B cell (primary cell): ENCODE measurements around the gene PAWR. TPM values are rescaled to one million over a fixed set of nuclear protein-coding genes. Genes with fewer than 3 reads are reported as not detected.

ENCODE experiments used
- ATAC-seq: fragments of 200-7000 bp; cut with Tn5 transposase; one replicate; pipeline ENCODE4 v1.10.0; 2021; ENCODE audit warnings: low read depth, mild to moderate bottlenecking, moderate number of reproducible peaks, moderate library complexity
- CTCF ChIA-PET: fragments of 350-600 bp; sonication (Branson Sonifier 250); formaldehyde crosslinking; loops from one replicate; lab custom pipeline; 2021; ENCODE audit warnings: antibody characterized with exemption, inconsistent platforms; lab: Charles Lee
- POLR2A ChIA-PET: fragments of 350-600 bp; sonication (Branson Sonifier 250); formaldehyde crosslinking; loops from one replicate; lab custom pipeline; 2021; ENCODE audit warnings: antibody characterized with exemption; lab: Charles Lee
- DNase-seq: peaks from one replicate; pipeline ENCODE4 v3.0.0; 2013
- H2AFZ ChIP-seq: 2 replicates; pipeline ENCODE4 v1.6.1; 2012; ENCODE audit warnings: mild to moderate bottlenecking, low read depth, low read length; ENCODE audit not compliant: insufficient read depth, poor library complexity, severe bottlenecking
- H3K27ac ChIP-seq, 2 donors: 1 replicate in 1 of 2; 2 replicates in 1 of 2; pipeline ENCODE4 v1.5.1; 2012 to 2013; ENCODE audit warnings: low read length in 2 of 2, mild to moderate bottlenecking in 2 of 2, moderate library complexity in 1 of 2
- H3K27me3 ChIP-seq, 4 experiments: fragments of 200-600 bp in 1 of 4; sonication (generic) in 1 of 4; replicated peaks in 1 of 4; 1 replicate in 2 of 4; 2 replicates in 2 of 4; pipeline versions ENCODE4 v1.6.1 to v1.7.0; 2013 to 2016; ENCODE audit warnings: low read length in 3 of 4, mild to moderate bottlenecking in 2 of 4, mixed read lengths in 1 of 4, moderate library complexity in 1 of 4; ENCODE audit not compliant: insufficient read depth in 4 of 4, control insufficient read depth in 3 of 4; ENCODE audit errors: control extremely low read depth in 1 of 4
- H3K36me3 ChIP-seq, 2 experiments: replicated peaks in 1 of 2; 1 replicate in 1 of 2; 2 replicates in 1 of 2; pipeline versions ENCODE4 v1.6.1 to v1.7.1; 2013; ENCODE audit warnings: low read length in 1 of 2; ENCODE audit not compliant: insufficient read depth in 2 of 2, control insufficient read depth in 1 of 2; ENCODE audit errors: control extremely low read depth in 1 of 2, extremely low read depth in 1 of 2
- H3K4me1 ChIP-seq, 2 donors: fragments of 200-600 bp in 1 of 2; sonication (generic) in 1 of 2; 1 replicate in 1 of 2; 2 replicates in 1 of 2; pipeline versions ENCODE4 v1.5.1 to v1.6.1; 2013 to 2017; ENCODE audit warnings: low read length in 2 of 2; ENCODE audit not compliant: control insufficient read depth in 2 of 2, insufficient read depth in 2 of 2
- H3K4me2 ChIP-seq: replicated peaks from 2 replicates; pipeline ENCODE3; 2012; ENCODE audit warnings: mild to moderate bottlenecking, low read depth, low read length; ENCODE audit not compliant: poor library complexity, severe bottlenecking
- H3K4me3 ChIP-seq, 5 experiments: fragments of 200-600 bp in 1 of 5; sonication (generic) in 1 of 5; 1 replicate in 3 of 5; 2 replicates in 2 of 5; pipeline versions ENCODE4 v1.5.1 to v1.7.0; 2011 to 2016; ENCODE audit warnings: low read length in 4 of 5, mild to moderate bottlenecking in 4 of 5, low read depth in 2 of 5, control low read depth in 1 of 5, moderate library complexity in 1 of 5; ENCODE audit not compliant: insufficient read depth in 1 of 5; ENCODE audit errors: control extremely low read depth in 1 of 5, extremely low read depth in 1 of 5
- H3K79me2 ChIP-seq: fragments of 200-600 bp; sonication (generic); one replicate; pipeline ENCODE4 v1.6.0; 2016; ENCODE audit warnings: low read length; ENCODE audit not compliant: control insufficient read depth, insufficient read depth
- H3K9ac ChIP-seq: fragments of 200-600 bp; sonication (generic); 2 replicates; pipeline ENCODE4 v1.6.1; 2017; ENCODE audit warnings: mild to moderate bottlenecking, low read length, moderate library complexity
- H3K9me3 ChIP-seq, 3 donors: one replicate each; pipeline versions ENCODE4 v1.6.1 to v1.7.1; 2013; ENCODE audit warnings: low read length in 2 of 3; ENCODE audit not compliant: control insufficient read depth in 2 of 3, insufficient read depth in 1 of 3; ENCODE audit errors: control extremely low read depth in 1 of 3
- H4K20me1 ChIP-seq: 2 replicates; pipeline ENCODE4 v1.6.0; 2012; ENCODE audit warnings: mild to moderate bottlenecking, low read length; ENCODE audit not compliant: insufficient read depth, control insufficient read depth, poor library complexity, severe bottlenecking
- H3K27ac Mint-ChIP-seq: one replicate; pipeline ENCODE4 v1.8.0; 2021; ENCODE audit warnings: mixed read lengths
- H3K27me3 Mint-ChIP-seq: one replicate; pipeline ENCODE4 v1.8.0; 2021; ENCODE audit warnings: mixed read lengths
- H3K4me1 Mint-ChIP-seq: one replicate; pipeline ENCODE4 v1.8.0; 2021; ENCODE audit warnings: mixed read lengths
- H3K4me3 Mint-ChIP-seq: one replicate; pipeline ENCODE4 v1.8.0; 2021; ENCODE audit warnings: mixed read lengths
- H3K9me3 Mint-ChIP-seq: one replicate; pipeline ENCODE4 v1.8.0; 2022; ENCODE audit warnings: mixed read lengths; ENCODE audit not compliant: insufficient read depth
- CTCF ChIP-seq: fragments of 200-600 bp; IDR thresholded peaks from one replicate; pipeline ENCODE4 v1.8.0; 2022; ENCODE audit warnings: antibody characterized with exemption, mild to moderate bottlenecking
- EZH2 ChIP-seq: IDR thresholded peaks from 2 replicates; pipeline ENCODE4 v1.6.1; 2012; ENCODE audit warnings: borderline replicate concordance, low read depth, mild to moderate bottlenecking, moderate library complexity, low read length; ENCODE audit not compliant: insufficient read depth, poor library complexity, severe bottlenecking
- WGBS: methylation state at CpG from one replicate; pipeline ENCODE4 v1.1.5; 2013; ENCODE audit warnings: missing lambda C conversion rate; ENCODE audit not compliant: insufficient coverage; 5-methylcytosine and 5-hydroxymethylcytosine counted together
- intact Hi-C: fragments of 100-400 bp; cut with micrococcal nuclease; formaldehyde crosslinking; loops from one replicate; pipeline ENCODE4 v1.10.0; 2022
- polyA plus RNA-seq: library from polyadenylated mRNA; depleted of rRNA; stranded (reverse); fragments of >200 nt; gene quantifications from 2 replicates; pipeline ENCODE4 v1.2.3, GENCODE V29; 2012
- total RNA-seq, 2 donors: library from RNA; stranded (reverse); fragments of 120-200 nt in 1 of 2; gene quantifications; 1 replicate in 1 of 2; 2 replicates in 1 of 2; pipeline versions ENCODE4 v1.2.3 to v1.2.4, GENCODE V29; 2013 to 2022

The PAWR gene
- total and polyA plus RNA-seq, 2 donors (not counting 1 experiment from before 2014, with no cell fraction given), result 17.9 to 90.1 TPM

GRCh38 chr12:79691511-79692248 lies 916 bp upstream of the PAWR start:
- H3K4me1 ChIP-seq, result peaks cover 20% of the 10 kb centered on the region in 2 donors
- ChIA-PET POLR2A (no interaction called here), CTCF (interaction anchor here (0.7 to 1.1 kb wide), 2 partner anchors 20 to 47 kb away, joined by 3 read pairs; no protein-coding TSS in a partner anchor)
- H3K9me3 ChIP-seq, result no peaks in the 10 kb centered on the region
- peak overlapping the region; percentile 86 for H3K9ac ChIP-seq
- H3K27me3 Mint-ChIP-seq, result no peaks in the 10 kb centered on the region
- DNase-seq (peak; percentile 4), ATAC-seq (no peak)
- no peaks in the 10 kb centered on the region for H3K9me3 Mint-ChIP-seq
- peaks cover 4% of the 10 kb centered on the region for H4K20me1 ChIP-seq
- H3K4me3 ChIP-seq, result peak overlapping the region; percentile 21 to 82 (median 67)
- peak overlapping the region; percentile 87 for H3K4me2 ChIP-seq
- H3K27ac ChIP-seq, result no peak overlapping the region
- H3K4me3 Mint-ChIP-seq, result peak overlapping the region; percentile 93
- intact Hi-C loops, result no loop called here
- peak overlapping the region; percentile 78 for H3K27ac Mint-ChIP-seq
- H3K79me2 ChIP-seq, result peaks cover 31% of the 10 kb centered on the region
- no peak for TF ChIP-seq CTCF
- no peak for TF ChIP-seq EZH2
- no peaks in the 10 kb centered on the region for H3K36me3 ChIP-seq
- WGBS, result no CpG with 5 or more reads among the region's 11 CpGs
- H3K27me3 ChIP-seq, result no peaks in the 10 kb centered on the region
- peak overlapping the region; percentile 91 for H2AFZ ChIP-seq
- H3K4me1 Mint-ChIP-seq, result peaks cover 29% of the 10 kb centered on the region

- Histone ChIP-seq H3K27me3 (no peaks in the 10 kb centered on the region), H2AFZ (peak overlapping the region; percentile 91), H3K9me3 (no peaks in the 10 kb centered on the region), H3K36me3 (no peaks in the 10 kb centered on the region), H3K4me3 (peak overlapping the region; percentile 23 to 86 (median 70)), H3K27ac (peak overlapping the region; percentile 67 to 98), H3K4me2 (peak overlapping the region; percentile 87), H3K79me2 (peaks cover 45% of the 10 kb centered on the region), H4K20me1 (peaks cover 12% of the 10 kb centered on the region), H3K9ac (peak overlapping the region; percentile 86), H3K4me1 (peaks cover 23 to 27% of the 10 kb centered on the region in 2 donors)
- peak overlapping the region; percentile 90 for H3K4me3 Mint-ChIP-seq
- TF ChIP-seq CTCF (peak; percentile 5), EZH2 (no peak)
- H3K9me3 Mint-ChIP-seq, result no peaks in the 10 kb centered on the region
- no peaks in the 10 kb centered on the region for H3K27me3 Mint-ChIP-seq
- H3K4me1 Mint-ChIP-seq, result peaks cover 36% of the 10 kb centered on the region
- intact Hi-C loops, result loop anchor here (1.0 kb wide), 2 partner anchors 142 to 245 kb away; partner anchors contain the start of gene PPP1R12A
- DNase-seq (peak; percentile 73), ATAC-seq (no peak)
- ChIA-PET POLR2A (no interaction called here), CTCF (interaction anchor here (1.0 to 2.1 kb wide), 4 partner anchors 73 to 282 kb away, joined by 3 to 6 read pairs (median 4); no protein-coding TSS in a partner anchor)
- WGBS, result under 1% methylated on average over 40 of the region's 45 CpGs
- peak overlapping the region; percentile 93 for H3K27ac Mint-ChIP-seq
Observed at GRCh38 chr12:79690142-79690637, 574 bp downstream of the PAWR start.
